IPS-NIHi11 (cell line): Measurements from ENCODE around the gene TNFAIP2.
A peak's percentile ranks its signal among the peaks of the same experiment; 100 is the strongest.

Experiments used
- DNase-seq: peaks from one replicate; pipeline ENCODE4 v3.0.0; 2012; ENCODE audit warnings: mixed read lengths, low spot score

Gene TNFAIP2

DNA sequence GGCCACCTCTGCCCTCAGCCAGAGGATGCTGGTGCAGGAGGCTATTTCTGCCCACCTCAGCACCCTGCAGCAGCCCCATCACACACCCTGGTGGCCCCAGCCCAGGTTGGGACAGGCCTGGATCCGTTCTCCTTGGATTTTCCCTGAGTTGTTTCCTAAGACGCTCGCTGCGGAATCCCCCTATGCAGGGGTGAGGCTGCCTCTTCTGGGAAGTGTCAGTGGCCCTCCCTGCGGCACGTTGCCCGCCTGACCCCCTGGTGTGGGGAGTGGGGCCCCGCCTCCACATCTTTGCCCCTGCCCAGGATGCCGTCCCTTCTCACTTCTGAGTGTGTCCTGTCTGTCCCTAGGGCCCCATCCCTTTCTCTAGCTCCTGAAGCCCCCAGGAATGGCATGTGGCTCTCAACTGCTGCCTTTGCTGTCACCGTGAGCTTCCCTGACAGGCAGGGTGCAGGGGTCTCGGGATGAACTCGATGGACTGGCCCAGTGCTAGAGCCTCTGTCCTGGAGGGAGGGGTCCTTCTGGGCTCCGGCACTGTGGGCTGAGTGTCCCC lies 29.3 kb upstream of the TNFAIP2 start:
- DNase-seq: no peak

DNA sequence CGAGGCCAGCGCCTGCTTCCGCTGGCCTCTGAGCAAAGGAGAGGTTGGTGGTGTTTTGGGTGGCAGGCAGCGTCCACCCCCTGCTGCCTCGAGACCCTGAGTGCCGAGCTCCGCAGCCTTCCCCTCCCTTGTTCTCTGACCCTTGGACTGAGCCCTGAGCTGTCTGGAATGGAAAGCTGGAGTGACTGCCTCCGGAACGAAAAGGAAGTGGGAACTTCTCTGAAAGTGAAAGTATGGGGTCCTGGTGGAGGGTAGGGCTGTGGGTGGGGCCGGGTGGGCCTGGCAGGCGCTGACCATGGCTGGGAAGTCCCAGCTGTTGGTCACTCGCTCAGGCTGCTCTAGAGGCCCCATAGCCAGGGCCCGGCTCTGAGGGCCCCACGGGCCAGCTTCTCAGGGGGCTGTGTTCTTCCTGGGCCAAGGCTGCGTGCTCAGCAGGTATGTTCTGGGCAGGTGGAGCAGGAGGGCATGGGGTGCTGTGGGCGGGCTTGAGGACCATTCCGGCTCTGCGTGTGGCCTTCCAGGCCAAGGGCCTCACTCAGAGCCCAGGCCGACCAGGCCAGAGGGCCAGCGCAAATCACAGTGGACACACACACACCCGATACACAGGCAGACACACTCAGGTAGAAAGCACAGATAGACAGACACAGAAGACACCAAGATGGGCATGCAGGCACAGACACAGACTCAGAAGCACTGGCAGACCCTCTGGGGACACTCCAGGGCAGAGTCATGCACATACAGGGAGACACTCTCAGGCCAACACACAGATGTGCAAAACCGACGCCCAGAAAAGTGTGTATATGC lies 28.7 kb upstream of the TNFAIP2 start, which contains the start of gene EXOC3L4:
Gene EXOC3L4 (plus strand): TSS at position 320 of the 804 bp plus-strand sequence. CDS start 5,495 bp downstream, outside the sequence.
- no peak for DNase-seq

DNA sequence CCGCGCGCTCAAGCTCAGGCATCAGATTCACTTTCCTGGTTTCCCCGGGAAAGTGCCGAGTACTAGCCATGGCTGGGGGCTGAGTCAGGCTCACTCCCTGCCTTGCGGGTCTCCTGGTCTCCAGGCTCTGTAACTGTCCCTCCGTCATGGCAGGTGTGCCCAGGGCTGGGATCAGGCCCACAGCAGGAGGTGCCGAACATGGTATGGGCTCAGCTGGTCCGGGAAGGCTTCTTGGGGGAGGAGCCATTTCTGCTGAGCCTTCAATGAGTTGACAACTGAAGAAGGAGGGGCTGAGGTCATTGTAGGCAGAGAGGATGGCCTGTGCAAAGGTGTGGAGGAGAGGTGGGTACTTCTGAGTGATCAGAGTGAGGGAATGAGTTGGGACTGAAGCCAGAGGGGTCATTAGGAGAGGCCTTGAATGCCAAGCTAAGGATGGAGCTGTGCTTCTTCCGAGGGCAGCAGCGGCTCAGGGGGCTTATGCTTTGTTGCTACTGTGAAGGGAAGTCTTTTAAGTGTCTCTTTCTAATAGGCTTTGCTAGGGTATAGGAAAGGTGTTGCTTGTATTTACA lies 28.0 kb upstream of the TNFAIP2 start:
- no peak for DNase-seq

DNA sequence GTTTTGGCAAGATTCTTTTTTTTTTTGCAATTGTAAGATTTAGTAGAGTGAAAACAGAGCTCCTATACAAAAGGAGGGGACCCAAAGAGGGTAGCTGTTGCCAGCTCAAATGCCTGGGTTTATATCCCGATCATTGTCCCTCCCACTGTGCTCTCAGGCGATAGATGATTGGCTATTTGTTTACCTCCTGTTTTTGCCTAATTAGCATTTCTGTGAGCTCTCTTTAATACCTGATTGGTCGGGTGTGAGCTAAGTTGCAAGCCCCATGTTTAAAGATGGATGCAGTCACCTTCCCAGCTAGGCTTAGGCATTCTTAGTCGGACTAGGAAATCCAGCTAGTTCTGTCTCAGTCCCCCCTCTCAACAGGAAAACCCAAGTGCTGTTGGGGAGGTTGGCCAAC lies 26.9 kb upstream of the TNFAIP2 start:
- DNase-seq: no peak

DNA sequence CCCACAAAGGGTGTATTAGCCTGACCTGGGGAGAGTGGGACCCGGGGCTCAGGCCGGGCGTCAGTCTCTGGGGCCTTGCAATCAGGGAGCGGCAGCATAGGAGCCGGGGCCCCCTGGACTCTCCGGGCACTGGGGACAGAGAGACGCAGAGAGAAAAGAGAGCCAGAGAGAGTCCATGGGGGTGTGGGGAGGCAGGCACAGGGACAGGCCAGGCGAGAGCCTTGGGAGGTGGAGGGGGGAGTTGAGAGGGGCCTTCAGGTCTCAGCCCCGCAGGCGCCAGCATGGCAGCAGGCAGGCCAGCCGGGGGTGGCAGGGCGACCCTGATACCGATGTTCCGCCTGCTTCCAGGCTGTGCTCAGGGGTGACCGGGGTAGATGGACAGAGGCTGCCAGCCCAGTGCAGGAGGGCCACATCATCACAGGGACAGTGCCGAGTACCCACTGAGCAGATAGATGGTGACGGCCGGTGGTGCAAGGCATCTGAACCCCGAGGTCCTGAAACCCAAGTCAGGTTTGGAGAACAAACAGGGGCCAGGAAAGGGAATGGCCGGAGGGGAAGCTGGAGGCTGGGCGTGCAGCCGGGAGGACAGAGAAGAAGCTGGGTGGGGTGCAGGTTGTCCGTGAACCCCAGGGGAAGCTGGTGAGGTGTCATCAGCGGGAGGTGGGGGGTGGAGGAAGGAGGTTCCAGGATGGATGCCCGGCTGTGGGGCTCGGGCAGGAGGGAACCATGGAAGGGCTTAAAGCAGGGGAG lies 25.8 kb upstream of the TNFAIP2 start:
- no peak for DNase-seq

DNA sequence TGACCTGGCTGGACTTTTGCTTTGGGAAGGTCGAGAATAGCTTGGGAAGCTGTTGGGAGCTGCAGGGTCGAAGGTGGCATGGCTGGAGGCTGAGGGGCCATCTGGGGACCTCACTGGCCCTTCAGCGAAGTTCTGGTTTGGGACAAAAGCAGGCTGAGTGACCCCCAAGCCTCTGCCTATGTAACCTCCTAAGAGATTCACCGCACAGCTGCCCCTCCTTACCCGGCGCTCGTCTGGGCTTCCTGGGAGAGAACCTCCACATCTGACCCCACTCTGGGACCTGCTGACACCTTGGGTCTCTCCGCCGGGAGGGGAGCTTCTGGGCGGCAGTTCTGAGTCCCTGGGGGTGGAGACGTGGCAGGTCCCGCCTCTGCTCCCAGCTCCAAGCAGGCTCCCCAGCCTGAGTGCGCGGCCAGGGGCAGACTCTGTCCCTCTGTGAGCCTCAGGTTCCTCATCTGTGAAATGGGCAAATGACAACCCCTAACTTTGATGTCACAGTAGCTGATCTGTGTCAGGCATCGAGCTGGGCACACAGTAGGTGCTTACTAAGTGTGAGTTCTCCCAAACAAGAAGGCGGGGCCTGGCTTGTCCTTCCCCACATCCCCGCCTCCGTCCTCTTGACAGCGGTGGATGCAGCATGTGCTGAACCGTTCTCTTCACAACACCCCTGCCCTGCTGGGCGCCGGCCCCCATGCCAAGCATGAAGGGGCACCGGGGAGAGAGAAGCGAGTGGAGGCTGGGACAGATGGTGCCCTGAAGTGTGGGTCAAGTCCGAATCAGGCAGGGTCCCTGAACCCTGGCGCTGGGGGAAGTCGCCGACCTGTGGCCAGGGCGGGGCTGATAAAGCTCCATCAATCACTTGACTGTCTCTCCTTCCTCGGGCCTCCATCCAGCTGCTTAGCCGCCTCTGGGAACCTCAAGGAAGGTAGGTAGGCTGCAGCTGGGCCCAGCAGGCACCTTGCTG lies 25.0 kb upstream of the TNFAIP2 start:
- DNase-seq: no peak

DNA sequence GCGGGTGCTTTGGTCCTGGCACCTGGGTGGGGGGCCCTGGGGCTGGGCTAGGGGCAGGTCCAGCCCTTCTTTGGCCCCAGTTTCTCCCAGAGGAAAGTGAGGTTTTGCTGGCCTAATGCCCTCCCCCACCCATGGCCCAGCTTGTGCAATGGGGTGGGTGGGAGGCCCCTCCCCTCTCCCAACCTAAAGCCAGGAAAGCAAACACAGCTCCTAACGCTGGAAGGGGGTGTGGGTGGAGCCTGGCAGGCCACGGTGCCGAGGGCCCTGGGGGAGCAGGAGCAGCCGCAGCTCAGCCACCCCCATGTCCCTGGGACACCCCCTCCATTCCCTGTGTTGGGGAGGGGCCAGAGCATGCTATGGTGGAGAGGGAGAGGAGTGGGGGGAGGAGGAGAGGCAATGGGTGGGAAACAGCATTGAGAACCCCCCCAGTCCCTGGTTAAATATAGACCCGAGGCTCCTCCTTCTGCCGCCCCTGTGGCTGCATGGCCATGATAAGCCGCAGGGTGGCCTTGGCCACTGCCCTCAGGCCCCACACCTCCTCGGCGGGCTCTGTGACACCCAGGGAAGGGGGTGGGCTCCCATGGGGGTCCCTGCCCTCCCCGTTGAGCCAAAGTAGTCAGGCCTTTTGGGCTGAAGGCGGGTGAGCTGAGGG lies 24.1 kb upstream of the TNFAIP2 start:
- DNase-seq: no peak

DNA sequence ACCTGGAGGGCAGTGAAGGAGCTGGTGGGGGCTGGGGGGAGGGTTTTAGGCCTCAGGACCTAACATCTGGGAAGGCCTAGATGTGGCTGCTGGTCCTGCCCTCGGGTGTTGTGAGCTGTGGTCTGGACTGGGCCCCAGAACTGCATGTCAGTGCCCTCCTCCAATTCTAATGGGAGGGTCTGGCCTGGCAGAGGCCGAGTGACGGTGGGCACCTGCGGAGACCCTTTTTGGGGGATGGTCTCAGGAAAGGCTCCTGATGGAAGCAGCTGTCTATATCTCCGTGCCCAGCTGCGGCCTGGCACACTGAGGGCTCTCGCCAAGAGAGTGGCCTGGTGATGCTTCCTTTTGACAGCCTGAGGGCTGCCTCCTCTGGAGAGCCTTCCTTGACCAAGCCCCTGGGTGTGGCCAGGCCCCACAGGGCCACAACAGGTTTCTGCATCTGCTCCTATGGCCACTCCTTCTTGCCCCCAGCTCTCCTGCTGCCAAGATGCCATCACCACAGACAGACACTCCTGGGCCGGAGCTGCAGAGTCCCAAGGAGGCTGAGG lies 23.5 kb upstream of the TNFAIP2 start:
- DNase-seq: no peak

DNA sequence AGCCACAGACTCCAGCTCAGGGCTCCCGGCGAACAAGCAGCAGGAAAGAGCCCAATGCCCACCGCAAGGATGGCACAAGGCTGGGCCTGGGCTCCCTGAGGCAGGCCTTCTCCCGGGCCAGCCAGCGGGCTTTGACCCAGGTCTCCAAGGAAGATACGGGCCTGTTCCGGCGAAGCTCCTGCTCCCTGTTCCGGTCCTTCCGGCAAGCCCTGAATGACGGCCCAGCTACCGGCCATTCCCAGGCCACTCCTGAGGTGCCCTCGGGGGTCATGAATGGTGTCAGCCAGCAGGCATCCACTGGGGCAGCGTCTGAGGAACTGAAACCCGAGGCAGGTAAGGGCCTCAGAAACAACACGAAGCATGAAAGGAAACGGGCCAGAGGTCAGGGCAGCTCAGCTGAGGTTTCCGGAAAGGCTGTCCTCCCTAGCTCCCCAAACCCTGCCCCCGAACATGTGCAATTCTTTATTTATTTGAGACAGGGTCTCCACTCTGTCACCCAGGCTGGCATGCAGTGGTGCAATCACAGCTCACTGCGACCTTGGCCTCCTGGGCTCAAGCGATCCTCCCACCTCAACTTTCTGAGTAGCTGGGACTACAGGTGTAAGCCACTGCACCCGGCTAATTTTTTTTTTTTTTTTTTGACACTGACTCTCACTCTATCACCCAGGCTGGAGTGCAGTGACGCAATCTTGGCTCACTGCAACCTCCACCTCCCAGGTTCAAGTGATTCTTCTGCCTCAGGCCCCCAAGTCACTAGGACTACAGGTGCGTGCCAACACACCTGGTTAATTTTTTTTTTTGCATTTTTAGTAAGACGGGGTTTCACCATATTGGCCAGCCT lies 22.8 kb upstream of the TNFAIP2 start:
- DNase-seq: no peak

DNA sequence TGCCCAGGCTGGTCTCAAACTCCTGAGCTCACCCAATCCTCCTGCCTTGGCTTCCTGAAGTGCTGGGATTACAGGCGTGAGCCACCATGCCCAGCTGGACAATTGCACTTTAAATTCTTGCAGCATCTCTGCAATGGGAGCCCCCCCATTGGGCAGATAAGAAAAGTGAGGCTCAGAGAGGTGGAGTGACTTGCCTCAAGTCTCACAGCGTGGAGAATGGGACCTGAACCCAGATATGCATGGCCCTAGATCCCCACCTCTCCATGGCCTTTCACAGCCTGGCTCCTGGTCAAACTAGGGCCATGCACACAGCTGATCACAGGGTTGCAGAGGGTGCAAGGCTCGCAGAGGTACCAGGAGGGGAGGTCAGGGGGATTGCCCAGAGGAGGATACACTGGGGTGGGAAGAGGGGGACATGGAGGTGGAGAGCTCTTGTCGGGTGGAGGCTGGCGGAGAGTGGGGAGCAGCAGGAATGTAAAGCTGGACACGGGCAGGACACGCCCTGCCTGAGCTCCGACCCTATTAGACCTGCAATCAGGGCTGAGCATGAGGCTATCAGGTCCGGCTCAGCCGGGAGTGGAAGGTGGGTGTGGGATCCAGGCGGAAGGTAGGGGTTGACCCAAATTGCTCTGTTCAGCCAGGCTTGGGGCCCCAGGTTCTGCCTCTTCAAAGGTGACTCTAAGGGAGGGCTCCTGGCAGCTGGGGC lies 21.9 kb upstream of the TNFAIP2 start:
- no peak for DNase-seq

DNA sequence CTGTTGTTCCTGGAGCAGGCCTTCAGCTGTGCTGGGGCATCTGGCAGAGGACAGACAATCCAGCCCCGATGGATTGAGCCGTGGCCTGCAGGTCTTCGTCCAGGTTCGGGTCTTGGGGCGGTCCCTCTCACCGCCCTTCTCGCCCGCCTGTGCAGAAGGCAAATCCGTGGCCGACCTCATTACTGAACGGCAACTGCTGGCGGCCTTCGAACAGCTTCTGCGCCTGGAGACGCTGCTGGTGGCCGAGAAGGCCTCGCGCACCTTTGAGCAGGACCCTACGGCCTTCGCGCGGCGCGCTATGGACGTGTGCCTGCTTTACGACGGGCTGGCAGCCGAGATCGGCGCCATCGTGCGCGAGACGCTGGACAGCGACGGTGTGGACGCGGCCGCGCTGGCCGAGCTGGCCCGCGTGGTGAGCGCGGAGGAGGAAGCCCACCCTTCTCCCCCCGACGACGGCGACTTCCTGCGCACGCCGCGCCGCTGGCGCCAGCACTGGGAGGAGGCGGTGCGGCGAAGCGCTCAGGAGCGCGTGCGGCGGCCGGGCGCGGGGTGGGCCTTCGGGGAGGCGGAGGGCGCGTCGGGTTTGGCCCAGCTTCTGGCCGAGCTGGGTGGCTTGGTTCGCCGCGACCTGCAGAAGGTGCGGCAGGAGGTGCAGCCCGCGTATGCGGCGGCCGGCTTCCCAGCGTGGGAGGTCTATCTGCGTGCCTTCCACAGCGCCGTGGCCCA lies 21.1 kb upstream of the TNFAIP2 start:
- DNase-seq: peak; percentile 57

DNA sequence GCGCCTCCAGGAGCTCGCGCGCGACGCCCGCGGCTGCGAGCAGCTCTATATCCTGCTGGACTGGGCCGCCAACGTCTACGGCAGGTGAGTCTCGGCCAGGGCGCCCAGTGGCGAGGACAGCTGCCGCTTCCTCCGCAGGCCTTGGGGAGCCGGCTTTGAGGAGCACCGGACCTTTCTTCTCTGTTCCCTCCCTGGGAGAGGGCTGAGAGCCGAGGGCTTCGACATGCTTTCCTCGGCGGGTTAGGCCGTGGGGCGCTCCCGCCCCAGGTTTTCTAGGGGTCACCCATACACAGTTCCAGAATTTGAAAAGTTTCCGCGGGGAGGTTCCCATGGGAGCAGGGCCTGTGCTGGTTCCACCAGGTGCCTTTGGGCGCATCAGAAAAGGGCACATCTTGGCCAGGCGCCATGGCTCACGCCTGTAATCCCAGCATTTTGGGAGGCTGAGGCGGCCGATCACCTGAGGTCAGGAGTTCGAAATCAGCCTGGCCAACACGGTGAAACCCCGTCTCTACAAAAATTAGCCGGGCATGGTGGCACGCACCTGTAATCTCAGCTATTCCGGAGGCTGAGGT lies 20.5 kb upstream of the TNFAIP2 start:
- no peak for DNase-seq

DNA sequence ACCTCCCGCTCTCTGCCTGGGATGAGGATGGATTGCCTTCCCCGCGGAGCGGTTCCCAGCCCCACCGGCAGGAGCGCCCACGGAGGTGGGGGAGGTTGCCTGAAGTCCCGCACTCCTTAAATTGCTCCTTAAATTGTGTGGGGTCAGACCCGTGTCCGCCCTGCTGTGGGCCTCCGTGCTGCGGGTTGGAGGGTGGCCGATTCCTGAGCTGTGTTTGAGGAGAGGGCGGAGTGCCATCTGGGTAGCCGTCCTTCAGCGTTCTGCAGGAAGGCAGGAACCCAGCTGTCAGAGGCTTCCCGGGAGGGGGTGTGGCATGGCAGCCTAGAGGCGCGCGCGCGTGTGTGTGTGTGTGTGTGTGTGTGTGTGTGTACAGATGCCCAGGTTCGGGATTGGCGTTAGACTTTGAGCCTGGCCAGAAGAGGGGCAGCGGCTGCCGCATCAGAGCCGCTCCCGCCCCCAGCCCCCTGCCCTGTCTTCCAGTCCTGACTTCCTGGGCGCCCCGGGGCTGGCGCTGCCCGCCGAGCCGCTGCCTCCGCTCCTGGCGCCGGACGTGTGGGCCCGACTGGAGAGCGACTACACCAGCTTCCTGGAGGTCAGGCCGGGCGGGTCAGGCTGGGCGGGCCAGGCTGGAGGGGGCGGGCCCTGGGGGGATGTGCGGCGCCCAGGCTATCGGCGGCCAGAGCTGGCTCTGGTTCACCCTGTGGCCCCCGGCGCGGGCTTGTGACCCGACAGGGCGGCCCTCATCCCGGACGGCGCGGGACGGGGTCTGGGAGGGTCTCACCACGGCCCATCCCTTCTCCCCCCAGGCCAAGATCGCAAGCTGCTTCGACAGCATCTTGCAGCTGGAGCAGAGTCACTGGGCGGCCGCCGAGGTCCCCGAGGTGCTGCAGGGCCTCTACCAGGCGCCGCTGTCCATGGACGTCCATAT lies 19.5 kb upstream of the TNFAIP2 start:
- peak; percentile 82 for DNase-seq

DNA sequence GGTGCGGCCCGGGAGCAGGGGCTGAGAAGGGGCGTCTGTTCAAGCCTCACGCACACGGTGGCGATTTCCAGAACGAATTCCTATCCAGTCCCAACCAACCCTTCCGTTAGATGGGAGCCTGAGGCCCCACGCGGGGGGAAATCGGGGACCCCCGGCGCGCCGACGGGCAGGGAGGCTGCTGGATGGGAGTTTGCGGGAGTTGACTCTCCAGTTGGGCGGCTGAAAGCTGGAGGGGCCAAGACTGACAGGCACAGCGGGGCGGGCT lies 18.9 kb upstream of the TNFAIP2 start:
- no peak for DNase-seq

DNA sequence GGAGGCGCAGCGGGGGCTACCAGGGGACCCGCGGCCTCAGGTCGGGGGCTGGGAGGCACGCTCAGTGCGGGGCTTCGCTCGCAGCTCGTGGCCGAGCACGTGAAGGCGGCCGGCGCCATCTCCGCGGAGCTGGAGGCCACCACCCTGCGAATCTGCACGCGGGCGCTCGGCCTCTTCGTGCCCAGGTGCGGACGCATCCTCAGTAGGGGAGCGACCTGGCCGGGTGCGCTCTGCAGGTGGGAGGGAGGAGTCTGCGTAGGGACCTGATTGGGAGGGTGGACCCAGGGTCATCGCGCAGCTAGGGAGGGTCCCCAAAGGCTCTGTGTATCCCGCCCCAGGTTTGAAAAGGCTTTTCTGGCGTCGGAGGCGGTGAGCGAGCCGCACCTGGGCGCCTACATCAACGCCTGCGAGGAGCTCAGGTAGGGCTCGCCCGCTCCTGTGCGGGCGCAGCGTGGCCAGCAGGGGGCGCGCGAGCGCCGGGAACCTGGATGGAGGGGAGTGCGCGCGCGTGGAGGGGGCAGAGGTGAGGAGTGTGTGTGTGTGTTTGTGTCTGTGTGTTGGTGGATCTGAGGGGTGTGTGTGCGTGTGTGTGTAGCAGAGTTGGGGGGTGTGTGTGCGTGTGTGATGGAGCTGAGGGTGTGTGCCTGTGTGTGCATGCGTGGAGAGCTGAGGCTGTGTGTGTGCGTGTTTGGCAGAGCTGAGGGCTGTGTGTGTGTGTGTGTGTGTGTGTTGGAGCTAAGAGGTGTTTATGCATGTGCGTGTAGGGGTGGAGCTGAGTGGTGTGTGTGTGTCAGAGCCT lies 18.4 kb upstream of the TNFAIP2 start:
- DNase-seq: peak; percentile 91

DNA sequence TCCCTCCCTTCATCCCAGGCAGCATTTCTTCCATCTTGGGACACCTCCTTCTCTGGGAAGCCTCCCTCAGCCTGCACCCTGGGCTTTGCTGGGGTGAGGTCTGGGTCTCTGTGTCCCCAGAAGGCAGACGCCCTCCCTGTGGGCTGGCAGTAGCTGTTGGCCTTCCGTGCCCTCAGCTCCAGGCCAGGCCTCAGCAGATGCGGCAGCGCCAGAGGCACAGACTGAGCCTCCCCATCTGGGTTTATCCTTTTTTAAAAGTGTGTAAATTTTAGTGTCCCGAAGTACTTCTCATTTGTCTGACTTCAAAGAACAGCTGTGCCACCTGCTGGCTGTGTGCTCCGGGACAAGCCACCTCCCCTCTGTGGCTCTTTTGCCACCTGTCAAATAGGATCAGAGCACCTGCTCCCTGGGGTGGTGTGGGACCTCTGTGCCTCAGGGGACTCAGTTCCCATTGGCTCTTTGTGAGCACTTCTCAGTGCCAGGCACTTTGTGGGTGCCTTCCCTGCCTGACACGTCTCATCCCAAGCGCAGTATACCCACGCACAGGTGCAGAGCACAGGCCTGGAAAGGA lies 17.6 kb upstream of the TNFAIP2 start:
- DNase-seq: no peak
